IPS-NIHi7 (cell line): Measurements from ENCODE around the gene DAB1.

ENCODE experiments used
- DNase-seq: peaks from one replicate; pipeline ENCODE4 v3.0.0; 2012; ENCODE audit warnings: mixed read lengths; ENCODE audit errors: extremely low spot score

Gene DAB1

DNA sequence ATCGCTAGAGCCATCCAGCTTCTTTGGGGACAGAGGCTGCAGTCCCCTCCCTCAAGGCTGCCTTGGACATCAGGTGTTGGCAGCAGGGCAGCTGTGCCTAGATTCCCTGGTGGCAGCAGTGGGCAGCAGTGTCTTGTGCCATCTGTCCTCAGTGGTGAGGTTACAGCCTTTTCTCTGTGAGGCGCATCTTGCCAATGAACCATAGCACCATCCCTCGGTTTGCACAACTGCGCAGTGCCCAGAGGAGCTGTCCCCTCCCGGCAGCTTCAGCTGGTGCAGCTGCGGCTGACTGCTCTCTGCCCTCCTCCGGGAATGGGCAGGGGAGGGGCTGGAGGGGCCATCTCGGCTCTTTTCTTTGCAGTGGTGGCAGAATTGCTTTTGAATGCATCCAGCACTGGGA, 399.0 kb downstream of the DAB1 start:
- DNase-seq: peak; percentile 21

DNA sequence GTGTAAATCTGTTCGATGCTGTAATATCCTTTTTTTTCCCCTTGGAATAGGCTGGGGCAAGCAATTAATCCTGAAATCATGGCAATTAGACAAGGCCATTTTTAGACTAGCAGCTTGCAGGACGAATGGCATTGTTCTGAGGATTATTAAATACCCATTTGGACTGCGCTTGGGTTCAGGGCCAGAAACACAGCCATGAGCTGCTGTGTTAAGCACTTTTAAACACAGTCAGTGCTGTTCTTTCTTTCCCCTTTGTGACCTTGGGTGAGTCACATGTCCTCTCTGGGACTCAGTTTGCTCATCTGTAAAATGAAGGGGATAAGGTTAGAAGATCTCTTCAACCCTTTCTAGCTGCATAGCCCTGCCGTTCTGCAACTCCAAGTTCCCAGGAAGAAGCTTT, 399.4 kb downstream of the DAB1 start:
- no peak for DNase-seq

GRCh38 chr1:57020216-57020615, 403.6 kb downstream of the DAB1 start:
- no peak for DNase-seq

GRCh38 chr1:57019236-57019839, 404.5 kb downstream of the DAB1 start:
- DNase-seq: no peak

DNA sequence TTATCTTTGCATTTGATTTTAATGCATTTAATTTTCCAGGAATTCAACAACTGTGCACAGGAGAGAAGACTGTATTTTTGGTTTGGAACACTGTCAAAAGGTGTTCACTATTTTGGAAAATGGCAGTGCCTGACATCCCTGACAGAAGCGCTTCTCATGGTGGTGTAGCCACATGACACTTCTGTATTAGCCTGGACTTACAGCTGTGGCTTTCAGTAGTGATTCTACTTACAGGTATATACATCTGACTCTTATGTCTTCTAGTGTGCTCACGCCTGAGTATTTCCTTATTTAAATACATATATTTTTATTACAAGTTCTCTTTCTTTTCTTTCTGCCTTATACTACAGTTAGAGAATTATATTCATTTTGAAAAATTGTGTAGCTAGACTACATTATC, 405.7 kb downstream of the DAB1 start:
- DNase-seq: no peak

DNA sequence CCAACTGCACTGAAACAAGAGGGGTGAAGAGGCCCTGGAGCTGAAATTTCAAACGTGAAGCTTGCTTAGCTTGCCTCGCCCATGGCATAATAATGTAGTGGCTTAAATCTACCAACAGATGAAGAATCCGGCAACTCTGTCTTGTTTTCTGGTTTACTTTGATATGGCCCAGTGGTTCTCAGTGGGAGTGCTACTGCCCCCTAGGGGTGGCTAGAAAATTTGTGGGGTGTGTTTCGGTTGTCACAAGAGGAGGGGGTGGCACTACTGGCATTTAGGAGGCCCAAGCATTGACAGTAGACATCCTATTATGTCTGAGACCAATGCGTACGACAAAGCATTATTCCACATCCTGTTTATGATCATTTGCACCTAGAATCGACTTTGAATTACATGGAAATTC, 406.1 kb downstream of the DAB1 start:
- peak; percentile 71 for DNase-seq

DNA sequence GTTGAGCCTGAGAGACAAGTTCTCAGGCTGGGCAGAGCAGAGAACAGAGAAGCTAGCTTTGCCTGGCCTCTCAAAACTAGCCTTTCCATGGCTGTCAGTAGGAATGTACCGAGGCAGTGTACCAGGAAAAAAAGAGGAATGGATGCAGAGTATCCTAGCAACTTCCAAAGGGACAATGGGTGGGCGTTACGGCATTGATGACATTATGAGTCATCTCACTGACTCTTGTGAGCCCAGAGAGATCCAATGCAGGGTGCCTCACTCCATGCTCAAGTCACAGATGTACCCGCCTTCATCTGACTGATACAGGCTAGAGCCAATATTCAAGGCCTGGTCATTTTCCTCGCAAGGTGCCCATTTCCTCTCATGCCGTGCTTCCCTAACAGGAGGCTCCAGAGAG, 406.7 kb downstream of the DAB1 start:
- DNase-seq: peak; percentile 52

- no peak for DNase-seq
Observed at GRCh38 chr1:57015071-57015470, 408.8 kb downstream of the DAB1 start.

GRCh38 chr1:57013522-57013921, 410.3 kb downstream of the DAB1 start:
- DNase-seq: no peak

DNA sequence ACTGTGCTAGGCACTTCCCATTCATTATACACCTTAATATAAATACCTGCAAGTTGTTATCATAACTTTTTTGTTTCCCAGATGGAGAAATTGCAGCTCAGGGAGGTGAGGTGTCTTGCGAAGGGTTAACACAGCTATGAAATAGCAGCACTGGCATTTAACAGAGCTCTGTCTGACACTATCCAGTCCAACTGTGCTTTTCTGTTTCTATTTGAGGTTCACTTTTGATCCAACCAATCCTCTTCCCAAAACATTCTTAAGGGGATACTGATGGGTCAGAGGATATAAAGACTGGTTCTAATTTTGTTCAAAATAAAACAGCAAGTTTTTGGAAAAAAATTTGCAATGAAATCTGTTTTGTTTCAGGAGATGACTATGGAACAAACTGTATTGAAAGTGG, 411.5 kb downstream of the DAB1 start:
- no peak for DNase-seq

- no peak for DNase-seq
Observed at GRCh38 chr1:57010511-57010910, 413.3 kb downstream of the DAB1 start.

DNA sequence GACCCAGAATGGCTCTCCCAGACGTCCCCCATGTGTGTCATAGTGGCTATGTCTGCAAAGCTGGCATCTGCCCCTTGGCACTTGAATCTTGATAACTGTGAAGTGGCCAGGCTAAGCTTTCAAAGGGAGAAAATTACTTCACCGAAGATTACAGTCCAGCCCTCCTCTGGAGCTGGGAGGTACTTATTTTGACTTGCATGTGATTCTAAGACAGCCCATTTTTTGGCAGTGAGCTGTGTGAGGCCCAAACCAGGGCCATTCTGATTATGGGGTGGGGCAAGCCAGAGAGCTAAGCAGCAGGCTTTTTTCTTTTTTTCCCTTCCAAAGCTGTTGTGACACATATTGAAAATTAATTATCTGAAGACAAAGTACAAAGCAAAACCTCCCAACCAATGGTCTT, 415.9 kb downstream of the DAB1 start:
- DNase-seq: no peak

DNA sequence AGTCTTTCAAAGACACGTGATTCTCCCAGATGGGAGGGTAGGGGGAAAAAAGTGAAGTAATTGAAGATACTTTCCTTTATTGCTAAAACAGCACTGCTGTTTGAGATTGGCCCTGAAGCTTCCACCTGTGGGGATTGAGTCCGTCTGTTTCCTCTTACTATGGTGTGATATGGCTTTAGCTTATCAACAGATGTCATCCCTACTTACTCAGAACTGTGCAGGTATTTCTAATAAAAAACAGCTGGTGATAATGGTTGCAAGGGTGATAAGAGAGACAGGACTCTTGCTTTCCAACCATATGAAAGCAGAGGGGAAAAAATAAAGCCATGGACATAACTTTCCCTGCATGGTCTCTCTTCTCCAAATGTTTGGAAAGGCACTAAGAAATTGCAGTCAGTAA, 416.4 kb downstream of the DAB1 start:
- no peak for DNase-seq

DNA sequence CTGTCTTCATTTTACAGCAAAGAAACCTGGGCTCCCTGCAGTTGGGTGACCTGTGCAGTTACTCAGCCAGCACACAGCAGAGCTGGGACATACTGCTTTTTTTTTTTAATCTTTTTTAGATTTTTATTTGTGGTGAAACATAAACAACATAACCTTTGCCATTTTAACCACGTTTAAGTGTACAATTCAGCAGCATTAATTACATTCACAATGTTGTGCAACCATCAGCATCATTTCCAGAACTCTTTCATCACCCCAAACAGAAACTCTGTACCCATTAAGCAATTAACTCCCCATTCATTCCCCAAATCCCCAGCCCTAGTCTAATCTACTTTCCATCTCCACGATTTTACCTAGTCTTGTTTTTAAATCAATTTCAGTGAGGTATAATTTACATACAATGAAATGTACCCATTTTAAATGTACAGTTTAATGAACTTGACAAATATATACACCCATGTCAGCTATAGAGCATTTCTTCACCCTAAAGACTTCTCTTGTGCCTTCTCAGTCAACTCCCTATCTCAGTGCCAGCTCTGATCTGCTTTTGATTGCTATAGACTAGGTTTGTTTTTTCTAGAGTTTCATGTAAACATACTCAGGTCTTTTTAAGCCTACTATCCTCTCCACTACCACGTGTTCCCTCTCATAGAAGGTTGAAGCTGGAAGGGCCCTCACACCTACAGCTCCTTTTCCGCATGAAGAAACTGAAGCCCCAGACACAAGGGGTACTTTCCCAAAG, 420.3 kb downstream of the DAB1 start:
- no peak for DNase-seq

- no peak for DNase-seq
Observed at GRCh38 chr1:56995414-56996100, 428.3 kb downstream of the DAB1 start.

GRCh38 chr1:56993475-56993874, 430.4 kb downstream of the DAB1 start:
- DNase-seq: no peak

- no peak for DNase-seq
Observed at GRCh38 chr1:56992318-56993125, 431.3 kb downstream of the DAB1 start.

DNA sequence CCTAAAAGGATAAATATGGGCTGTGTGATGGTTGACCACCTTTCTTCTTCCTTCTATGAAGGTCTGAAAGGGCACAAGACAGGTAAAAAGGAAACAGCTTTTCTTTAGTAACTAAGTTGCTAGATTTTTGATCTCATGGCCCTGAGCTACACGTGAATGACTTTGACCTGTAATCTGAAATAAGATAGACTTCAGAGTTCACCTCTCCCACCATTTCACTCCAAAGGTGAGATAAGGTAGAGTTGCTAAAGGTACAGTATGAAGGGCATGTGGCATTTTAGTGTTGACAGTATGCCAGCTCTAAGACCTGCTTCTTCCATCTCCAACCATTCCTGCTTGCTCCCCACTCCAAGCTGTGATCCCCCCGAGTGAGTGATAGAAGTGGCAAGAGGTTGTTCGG, 432.3 kb downstream of the DAB1 start:
- DNase-seq: no peak

GRCh38 chr1:56986397-56986796, 437.5 kb downstream of the DAB1 start:
- no peak for DNase-seq

GRCh38 chr1:56985857-56986256, 438.0 kb downstream of the DAB1 start:
- DNase-seq: no peak

GRCh38 chr1:56983484-56983883, 440.4 kb downstream of the DAB1 start:
- DNase-seq: no peak
